Fibroblast of lung (primary cell): ENCODE results near the gene ATP6V0B.

Experiments
- EZH2 ChIP-seq: IDR thresholded peaks from 2 replicates; pipeline ENCODE4 v1.5.1; 2012; ENCODE audit warnings: low read length, control low read depth, mild to moderate bottlenecking; ENCODE audit errors: missing control alignments
- TF ChIP-seq, protein P1 (sequence below), 2 donors: IDR thresholded peaks in 1 of 2; conservative IDR thresholded peaks in 1 of 2; 1 replicate in 1 of 2; 2 replicates in 1 of 2; pipeline ENCODE4 v1.5.1; 2011 to 2012; ENCODE audit warnings: low read length in 2 of 2, control low read depth in 1 of 2, inconsistent platforms in 1 of 2, low read depth in 1 of 2, mild to moderate bottlenecking in 1 of 2

DNA sequence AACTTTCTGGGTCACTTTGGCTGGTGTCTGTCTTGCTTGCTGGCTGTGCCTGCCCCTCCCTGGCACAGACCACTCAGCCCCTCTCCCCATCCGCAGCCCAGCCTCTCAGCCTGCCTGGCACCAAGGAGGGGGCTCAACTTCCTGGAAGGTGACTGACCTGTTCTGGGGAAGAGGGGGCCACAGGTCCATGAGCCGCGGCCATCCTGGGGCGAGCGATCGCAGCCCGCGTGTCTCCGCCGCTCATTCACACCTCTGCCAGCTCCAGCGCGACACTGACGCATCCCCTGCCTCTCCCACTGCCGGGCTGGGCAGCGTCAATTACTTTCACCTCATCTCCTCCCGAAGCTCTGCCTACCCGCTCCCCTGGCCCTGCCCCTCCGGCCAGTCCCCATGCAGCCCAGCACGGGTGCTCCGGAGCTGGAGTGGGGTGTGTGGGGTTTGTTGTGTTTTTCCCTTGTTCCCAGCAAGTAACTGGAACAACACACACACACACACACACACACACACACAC, 42.2 kb downstream of the ATP6V0B start:
- TF ChIP-seq, protein P1, sequence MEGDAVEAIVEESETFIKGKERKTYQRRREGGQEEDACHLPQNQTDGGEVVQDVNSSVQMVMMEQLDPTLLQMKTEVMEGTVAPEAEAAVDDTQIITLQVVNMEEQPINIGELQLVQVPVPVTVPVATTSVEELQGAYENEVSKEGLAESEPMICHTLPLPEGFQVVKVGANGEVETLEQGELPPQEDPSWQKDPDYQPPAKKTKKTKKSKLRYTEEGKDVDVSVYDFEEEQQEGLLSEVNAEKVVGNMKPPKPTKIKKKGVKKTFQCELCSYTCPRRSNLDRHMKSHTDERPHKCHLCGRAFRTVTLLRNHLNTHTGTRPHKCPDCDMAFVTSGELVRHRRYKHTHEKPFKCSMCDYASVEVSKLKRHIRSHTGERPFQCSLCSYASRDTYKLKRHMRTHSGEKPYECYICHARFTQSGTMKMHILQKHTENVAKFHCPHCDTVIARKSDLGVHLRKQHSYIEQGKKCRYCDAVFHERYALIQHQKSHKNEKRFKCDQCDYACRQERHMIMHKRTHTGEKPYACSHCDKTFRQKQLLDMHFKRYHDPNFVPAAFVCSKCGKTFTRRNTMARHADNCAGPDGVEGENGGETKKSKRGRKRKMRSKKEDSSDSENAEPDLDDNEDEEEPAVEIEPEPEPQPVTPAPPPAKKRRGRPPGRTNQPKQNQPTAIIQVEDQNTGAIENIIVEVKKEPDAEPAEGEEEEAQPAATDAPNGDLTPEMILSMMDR (conservative IDR thresholded peaks at IDR 0.05 in 1 of 2, IDR thresholded peaks at IDR 0.05 in 1 of 2; ENCODE audit: low read depth in 1 of 2, low read length in 2 of 2): no peak
- TF ChIP-seq EZH2: no peak
